Measurements from ENCODE around the gene SEC16A. TPM values are rescaled to one million over a fixed set of nuclear protein-coding genes. Genes with fewer than 3 reads are reported as not detected.

The SEC16A gene
- total RNA-seq, 2 donors from 2014 or later = 35.3 to 75.8 TPM

- Histone ChIP-seq H3K4me3 (no peak overlapping the region), H3K27me3 (no peaks in the 10 kb centered on the region), H3K27ac (no peak overlapping the region), H3K36me3 (replicated peaks in 1 of 2; ENCODE audit: insufficient read depth in 1 of 2, low read depth in 2 of 2) (peaks cover 17 to 48% of the 10 kb centered on the region in 2 donors), H3K9me3 (no peaks in the 10 kb centered on the region), H3K4me1 (no peaks in the 10 kb centered on the region)
- DNase-seq (no peak), ATAC-seq (no peak)
- 79 to 84% methylated on average over 12 to 15 of the region's 15 CpGs for whole genome bisulfite sequencing, 2 donors
- TF ChIP-seq CTCF (IDR thresholded peaks at IDR 0.05) = no peak
- intact Hi-C loops (cut with DNase I) = no loop called here
These were observed 15.1 kb downstream of the SEC16A start for GRCh38 chr9:136467766-136468165.

- WGBS, 2 donors = 96% methylated on average over 30 of the region's 30 CpGs
- intact Hi-C loops (cut with DNase I) = no loop called here
- Histone ChIP-seq H3K4me3 (no peak overlapping the region), H3K36me3 (replicated peaks in 1 of 2; ENCODE audit: insufficient read depth in 1 of 2, low read depth in 2 of 2) (peaks cover 22 to 53% of the 10 kb centered on the region in 2 donors), H3K4me1 (no peaks in the 10 kb centered on the region), H3K27me3 (no peaks in the 10 kb centered on the region), H3K9me3 (no peaks in the 10 kb centered on the region), H3K27ac (no peak overlapping the region)
- TF ChIP-seq POLR2A (IDR thresholded peaks at IDR 0.05) = no peak
- TF ChIP-seq CTCF (IDR thresholded peaks at IDR 0.05) = no peak
- ATAC-seq = no peak
- no peak for DNase-seq
These were observed 16.7 kb downstream of the SEC16A start for GRCh38 chr9:136466155-136466541.

GRCh38 chr9:136465500-136466154, 17.2 kb downstream of the SEC16A start:
- no peaks in the 10 kb centered on the region for H3K27me3 ChIP-seq
- 93 to 94% methylated on average over 19 to 26 of the region's 27 CpGs for WGBS, 2 donors
- DNase-seq (no peak), ATAC-seq (no peak)
- TF ChIP-seq POLR2A (IDR thresholded peaks at IDR 0.05) (no peak), CTCF (IDR thresholded peaks at IDR 0.05) (no peak)
- H3K4me3 ChIP-seq = no peak overlapping the region
- no peaks in the 10 kb centered on the region for H3K9me3 ChIP-seq
- no peaks in the 10 kb centered on the region for H3K4me1 ChIP-seq
- H3K36me3 ChIP-seq (replicated peaks in 1 of 2; ENCODE audit: insufficient read depth in 1 of 2, low read depth in 2 of 2) = peaks cover 22 to 55% of the 10 kb centered on the region in 2 donors
- intact Hi-C loops (cut with DNase I) = no loop called here
- H3K27ac ChIP-seq = no peak overlapping the region

- TF ChIP-seq POLR2A (IDR thresholded peaks at IDR 0.05) = no peak
- H3K9me3 ChIP-seq = no peaks in the 10 kb centered on the region
- H3K36me3 ChIP-seq (replicated peaks in 1 of 2; ENCODE audit: insufficient read depth in 1 of 2, low read depth in 2 of 2) = peaks cover 25 to 62% of the 10 kb centered on the region in 2 donors
- H3K27ac ChIP-seq = no peak overlapping the region
- intact Hi-C loops (cut with DNase I) = no loop called here
- DNase-seq (no peak), ATAC-seq (no peak)
- no peaks in the 10 kb centered on the region for H3K4me1 ChIP-seq
- 81 to 84% methylated on average over 6 of the region's 6 CpGs for WGBS, 2 donors
- no peaks in the 10 kb centered on the region for H3K27me3 ChIP-seq
- H3K4me3 ChIP-seq = no peak overlapping the region
These were observed 18.6 kb downstream of the SEC16A start for GRCh38 chr9:136464241-136464640.

- no peak for DNase-seq
- Histone ChIP-seq H3K4me3 (no peak overlapping the region), H3K36me3 (replicated peaks in 1 of 2; ENCODE audit: insufficient read depth in 1 of 2, low read depth in 2 of 2) (peaks cover 27 to 67% of the 10 kb centered on the region in 2 donors), H3K27ac (no peak overlapping the region), H3K4me1 (no peaks in the 10 kb centered on the region), H3K27me3 (no peaks in the 10 kb centered on the region), H3K9me3 (no peaks in the 10 kb centered on the region)
- ATAC-seq = no peak
- TF ChIP-seq CTCF (IDR thresholded peaks at IDR 0.05) = no peak
- no peak for TF ChIP-seq POLR2A (IDR thresholded peaks at IDR 0.05)
- intact Hi-C loops (cut with DNase I) = no loop called here
- WGBS, 2 donors = 89 to 98% methylated on average over 5 to 14 of the region's 14 CpGs
These were observed 19.3 kb downstream of the SEC16A start for GRCh38 chr9:136463578-136463977.

Data from body of pancreas (tissue), 4 donors.